Measurements from ENCODE around the gene GOLT1B.

The GOLT1B gene

DNA sequence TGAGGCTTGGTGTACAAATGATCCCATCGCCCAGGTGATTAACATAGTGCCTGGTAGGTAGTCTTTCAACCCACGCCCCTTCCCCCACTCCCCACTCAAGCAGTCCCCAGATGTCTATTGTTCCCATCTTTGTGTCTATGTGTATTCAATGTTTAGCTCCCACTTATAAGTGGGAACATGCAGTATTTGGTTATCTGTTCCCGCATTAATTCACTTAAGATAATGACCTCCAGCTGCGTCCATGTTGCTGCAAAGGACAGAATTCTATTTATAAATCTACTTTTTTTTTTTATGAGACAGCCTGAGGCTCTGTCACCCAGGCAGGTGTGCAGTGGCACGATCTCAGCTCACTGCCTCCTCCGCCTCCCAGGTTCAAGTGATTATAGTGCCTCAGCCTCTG, 40.2 kb downstream of the GOLT1B start:
- no peaks in the 10 kb centered on the region for H3F3A ChIP-seq (ENCODE audit: insufficient read depth)
- no peaks in the 10 kb centered on the region for H3K36me3 ChIP-seq (ENCODE audit: low read length)
- H3K79me2 ChIP-seq (ENCODE audit: insufficient read depth, low read length): no peaks in the 10 kb centered on the region
- H3K9ac ChIP-seq (ENCODE audit: low read length): no peak overlapping the region
- H3K27ac ChIP-seq (ENCODE audit: low read depth, low read length): no peak overlapping the region
- H4K20me1 ChIP-seq (ENCODE audit: low read depth, low read length): no peaks in the 10 kb centered on the region
- H3K9me3 ChIP-seq (ENCODE audit: insufficient read depth, low read length): no peaks in the 10 kb centered on the region
- no peak overlapping the region for H3K4me2 ChIP-seq (ENCODE audit: low read depth, low read length, poor library complexity, severe bottlenecking)
- H3K9me2 ChIP-seq (replicated peaks; ENCODE audit: insufficient read depth, low read length): no peaks in the 10 kb centered on the region
- H3K27me3 ChIP-seq (ENCODE audit: low read length): no peaks in the 10 kb centered on the region
- TF ChIP-seq, protein P1, sequence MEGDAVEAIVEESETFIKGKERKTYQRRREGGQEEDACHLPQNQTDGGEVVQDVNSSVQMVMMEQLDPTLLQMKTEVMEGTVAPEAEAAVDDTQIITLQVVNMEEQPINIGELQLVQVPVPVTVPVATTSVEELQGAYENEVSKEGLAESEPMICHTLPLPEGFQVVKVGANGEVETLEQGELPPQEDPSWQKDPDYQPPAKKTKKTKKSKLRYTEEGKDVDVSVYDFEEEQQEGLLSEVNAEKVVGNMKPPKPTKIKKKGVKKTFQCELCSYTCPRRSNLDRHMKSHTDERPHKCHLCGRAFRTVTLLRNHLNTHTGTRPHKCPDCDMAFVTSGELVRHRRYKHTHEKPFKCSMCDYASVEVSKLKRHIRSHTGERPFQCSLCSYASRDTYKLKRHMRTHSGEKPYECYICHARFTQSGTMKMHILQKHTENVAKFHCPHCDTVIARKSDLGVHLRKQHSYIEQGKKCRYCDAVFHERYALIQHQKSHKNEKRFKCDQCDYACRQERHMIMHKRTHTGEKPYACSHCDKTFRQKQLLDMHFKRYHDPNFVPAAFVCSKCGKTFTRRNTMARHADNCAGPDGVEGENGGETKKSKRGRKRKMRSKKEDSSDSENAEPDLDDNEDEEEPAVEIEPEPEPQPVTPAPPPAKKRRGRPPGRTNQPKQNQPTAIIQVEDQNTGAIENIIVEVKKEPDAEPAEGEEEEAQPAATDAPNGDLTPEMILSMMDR (IDR thresholded peaks at IDR 0.05; ENCODE audit: insufficient read depth, low read length, poor library complexity, severe bottlenecking): no peak
- H3K4me3 ChIP-seq (ENCODE audit: insufficient read depth, low read length, poor library complexity, severe bottlenecking): no peak overlapping the region
- no peak overlapping the region for H2AFZ ChIP-seq (ENCODE audit: low read depth, low read length, severe bottlenecking)

DNA sequence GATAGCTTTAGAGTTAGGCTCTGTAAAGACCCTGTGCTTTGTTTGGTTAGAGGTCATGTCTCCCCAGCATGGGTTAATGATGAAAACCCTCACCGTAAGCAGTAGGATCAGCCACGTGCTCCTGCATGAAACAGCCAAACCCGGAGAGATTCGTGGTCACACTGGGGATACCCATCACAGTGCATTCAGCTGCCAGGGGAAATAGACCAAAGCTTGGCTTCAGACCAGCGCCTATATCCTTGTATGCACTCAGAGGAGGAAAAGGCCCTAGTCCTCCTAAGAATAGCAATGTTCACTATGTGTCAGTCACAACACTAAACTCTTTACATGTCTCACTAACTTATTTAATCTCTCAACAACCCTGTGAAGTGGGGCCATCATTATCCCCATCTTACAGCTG, 40.8 kb downstream of the GOLT1B start:
- H3K27ac ChIP-seq (ENCODE audit: low read depth, low read length): no peak overlapping the region
- no peak overlapping the region for H2AFZ ChIP-seq (ENCODE audit: low read depth, low read length, severe bottlenecking)
- H4K20me1 ChIP-seq (ENCODE audit: low read depth, low read length): no peaks in the 10 kb centered on the region
- H3K9ac ChIP-seq (ENCODE audit: low read length): no peak overlapping the region
- TF ChIP-seq EZH2phosphoT487 (conservative IDR thresholded peaks at IDR 0.05; ENCODE audit: low read length): no peak
- TF ChIP-seq, protein P1 (IDR thresholded peaks at IDR 0.05; ENCODE audit: insufficient read depth, low read length, poor library complexity, severe bottlenecking): no peak
- H3K4me3 ChIP-seq (ENCODE audit: insufficient read depth, low read length, poor library complexity, severe bottlenecking): no peak overlapping the region
- H3K9me2 ChIP-seq (replicated peaks; ENCODE audit: insufficient read depth, low read length): no peaks in the 10 kb centered on the region
- H3K9me3 ChIP-seq (ENCODE audit: insufficient read depth, low read length): no peaks in the 10 kb centered on the region
- no peak overlapping the region for H3K4me2 ChIP-seq (ENCODE audit: low read depth, low read length, poor library complexity, severe bottlenecking)
- H3K36me3 ChIP-seq (ENCODE audit: low read length): no peaks in the 10 kb centered on the region
- H3K79me2 ChIP-seq (ENCODE audit: insufficient read depth, low read length): no peaks in the 10 kb centered on the region
- no peaks in the 10 kb centered on the region for H3F3A ChIP-seq (ENCODE audit: insufficient read depth)
- H3K27me3 ChIP-seq (ENCODE audit: low read length): no peaks in the 10 kb centered on the region

- no peaks in the 10 kb centered on the region for H3K9me2 ChIP-seq (replicated peaks; ENCODE audit: insufficient read depth, low read length)
- H3K4me3 ChIP-seq (ENCODE audit: insufficient read depth, low read length, poor library complexity, severe bottlenecking): no peak overlapping the region
- no peaks in the 10 kb centered on the region for H3K27me3 ChIP-seq (ENCODE audit: low read length)
- H3K79me2 ChIP-seq (ENCODE audit: insufficient read depth, low read length): no peaks in the 10 kb centered on the region
- H3F3A ChIP-seq (ENCODE audit: insufficient read depth): no peaks in the 10 kb centered on the region
- no peak overlapping the region for H3K27ac ChIP-seq (ENCODE audit: low read depth, low read length)
- no peaks in the 10 kb centered on the region for H4K20me1 ChIP-seq (ENCODE audit: low read depth, low read length)
- no peaks in the 10 kb centered on the region for H3K9me3 ChIP-seq (ENCODE audit: insufficient read depth, low read length)
- no peak for TF ChIP-seq EZH2phosphoT487 (conservative IDR thresholded peaks at IDR 0.05; ENCODE audit: low read length)
- TF ChIP-seq, protein P1 (IDR thresholded peaks at IDR 0.05; ENCODE audit: insufficient read depth, low read length, poor library complexity, severe bottlenecking): no peak
- no peaks in the 10 kb centered on the region for H3K36me3 ChIP-seq (ENCODE audit: low read length)
- H2AFZ ChIP-seq (ENCODE audit: low read depth, low read length, severe bottlenecking): no peak overlapping the region
- H3K9ac ChIP-seq (ENCODE audit: low read length): no peak overlapping the region
- no peak overlapping the region for H3K4me2 ChIP-seq (ENCODE audit: low read depth, low read length, poor library complexity, severe bottlenecking)
These were observed 41.6 kb downstream of the GOLT1B start for GRCh38 chr12:21543151-21543550.

DNA sequence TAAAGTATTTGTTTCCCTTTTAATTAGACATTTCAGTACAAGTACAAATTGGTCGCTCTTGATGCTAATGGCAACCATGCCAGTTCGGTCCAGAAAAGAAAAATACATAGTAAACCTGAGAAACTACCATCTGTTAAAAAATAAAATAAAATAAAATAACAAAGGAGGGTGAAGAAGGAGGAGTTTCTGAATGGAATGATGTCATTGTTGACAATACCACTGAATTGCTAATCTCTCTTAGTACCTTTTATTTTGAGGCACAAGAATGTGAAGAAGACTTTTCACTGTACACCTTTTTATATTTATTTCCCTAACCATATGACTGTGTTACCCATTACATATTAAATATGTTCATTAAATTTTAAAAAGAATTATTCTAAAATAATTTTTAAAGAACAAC, 44.0 kb downstream of the GOLT1B start:
- Histone ChIP-seq H4K20me1 (ENCODE audit: low read depth, low read length) (no peaks in the 10 kb centered on the region), H3K4me3 (ENCODE audit: insufficient read depth, low read length, poor library complexity, severe bottlenecking) (no peak overlapping the region), H3K9me3 (ENCODE audit: insufficient read depth, low read length) (no peaks in the 10 kb centered on the region), H3K36me3 (ENCODE audit: low read length) (no peaks in the 10 kb centered on the region), H3F3A (ENCODE audit: insufficient read depth) (no peaks in the 10 kb centered on the region), H3K4me2 (ENCODE audit: low read depth, low read length, poor library complexity, severe bottlenecking) (no peak overlapping the region), H3K27ac (ENCODE audit: low read depth, low read length) (no peak overlapping the region), H3K9me2 (replicated peaks; ENCODE audit: insufficient read depth, low read length) (no peaks in the 10 kb centered on the region), H3K27me3 (ENCODE audit: low read length) (no peaks in the 10 kb centered on the region), H3K79me2 (ENCODE audit: insufficient read depth, low read length) (no peaks in the 10 kb centered on the region), H2AFZ (ENCODE audit: low read depth, low read length, severe bottlenecking) (no peak overlapping the region), H3K9ac (ENCODE audit: low read length) (no peak overlapping the region)
- TF ChIP-seq, protein P1 (IDR thresholded peaks at IDR 0.05; ENCODE audit: insufficient read depth, low read length, poor library complexity, severe bottlenecking): no peak
- no peak for TF ChIP-seq EZH2phosphoT487 (conservative IDR thresholded peaks at IDR 0.05; ENCODE audit: low read length)
